Measurements from ENCODE around the gene SARDH.

The SARDH gene

GRCh38 chr9:133664173-133665050 is 73.7 kb downstream of the SARDH start:
- Histone ChIP-seq H3K27ac (ENCODE audit: low read depth, low read length) (no peak overlapping the region), H3K79me2 (ENCODE audit: control insufficient read depth, insufficient read depth, low read length) (no peaks in the 10 kb centered on the region), H2BK15ac (replicated peaks; ENCODE audit: low read depth) (no peak overlapping the region), H3K4me3 (ENCODE audit: low read length) (no peak overlapping the region), H3K9ac (ENCODE audit: low read length) (no peak overlapping the region), H2AK5ac (ENCODE audit: low read length) (no peak overlapping the region), H3K79me1 (ENCODE audit: low read length) (no peaks in the 10 kb centered on the region), H3K23ac (ENCODE audit: low read length) (no peak overlapping the region), H3K4ac (ENCODE audit: low read depth, low read length) (no peak overlapping the region), H4K5ac (ENCODE audit: low read length) (no peak overlapping the region), H4K8ac (ENCODE audit: low read depth, low read length) (no peak overlapping the region), H3K4me2 (ENCODE audit: low read length) (no peak overlapping the region), H2BK5ac (ENCODE audit: low read length) (no peak overlapping the region), H2BK120ac (ENCODE audit: low read depth, low read length) (no peak overlapping the region), H3K56ac (ENCODE audit: low read length) (no peak overlapping the region), H3K4me1 (ENCODE audit: control insufficient read depth, low read depth, low read length) (no peaks in the 10 kb centered on the region), H3K27me3 (ENCODE audit: insufficient read depth, low read length, poor library complexity) (no peaks in the 10 kb centered on the region), H3K36me3 (ENCODE audit: control insufficient read depth, insufficient read depth, low read length) (no peaks in the 10 kb centered on the region), H3K18ac (ENCODE audit: low read length) (no peak overlapping the region)
- DNase-seq = no peak
- WGBS (ENCODE audit: extremely low coverage, insufficient coverage, low lambda C conversion rate) = no CpG with 5 or more reads among the region's 27 CpGs

GRCh38 chr9:133661846-133662540 is 76.2 kb downstream of the SARDH start:
- no CpG with 5 or more reads among the region's 26 CpGs for WGBS (ENCODE audit: extremely low coverage, insufficient coverage, low lambda C conversion rate)
- Histone ChIP-seq H3K27me3 (ENCODE audit: insufficient read depth, low read length, poor library complexity) (no peaks in the 10 kb centered on the region), H3K79me1 (ENCODE audit: low read length) (no peaks in the 10 kb centered on the region), H3K79me2 (ENCODE audit: control insufficient read depth, insufficient read depth, low read length) (no peaks in the 10 kb centered on the region), H3K4me2 (ENCODE audit: low read length) (no peak overlapping the region), H4K8ac (ENCODE audit: low read depth, low read length) (no peak overlapping the region), H2BK120ac (ENCODE audit: low read depth, low read length) (no peak overlapping the region), H3K23ac (ENCODE audit: low read length) (no peak overlapping the region), H2BK15ac (replicated peaks; ENCODE audit: low read depth) (no peak overlapping the region), H2AK5ac (ENCODE audit: low read length) (no peak overlapping the region), H3K36me3 (ENCODE audit: control insufficient read depth, insufficient read depth, low read length) (no peaks in the 10 kb centered on the region), H3K18ac (ENCODE audit: low read length) (no peak overlapping the region), H3K4me3 (ENCODE audit: low read length) (no peak overlapping the region), H2BK5ac (ENCODE audit: low read length) (no peak overlapping the region), H4K5ac (ENCODE audit: low read length) (no peak overlapping the region), H3K27ac (ENCODE audit: low read depth, low read length) (no peak overlapping the region), H3K56ac (ENCODE audit: low read length) (no peak overlapping the region), H3K9ac (ENCODE audit: low read length) (no peak overlapping the region), H3K4ac (ENCODE audit: low read depth, low read length) (no peak overlapping the region), H3K4me1 (ENCODE audit: control insufficient read depth, low read depth, low read length) (no peaks in the 10 kb centered on the region)
- no peak for DNase-seq

- H2BK5ac ChIP-seq (ENCODE audit: low read length) = no peak overlapping the region
- H3K27ac ChIP-seq (ENCODE audit: low read depth, low read length) = no peak overlapping the region
- no peak overlapping the region for H3K4me2 ChIP-seq (ENCODE audit: low read length)
- no peaks in the 10 kb centered on the region for H3K4me1 ChIP-seq (ENCODE audit: control insufficient read depth, low read depth, low read length)
- no peak overlapping the region for H3K4me3 ChIP-seq (ENCODE audit: low read length)
- no peaks in the 10 kb centered on the region for H3K79me2 ChIP-seq (ENCODE audit: control insufficient read depth, insufficient read depth, low read length)
- no peaks in the 10 kb centered on the region for H3K79me1 ChIP-seq (ENCODE audit: low read length)
- no peak overlapping the region for H3K18ac ChIP-seq (ENCODE audit: low read length)
- no peak overlapping the region for H4K8ac ChIP-seq (ENCODE audit: low read depth, low read length)
- no peak overlapping the region for H2BK15ac ChIP-seq (replicated peaks; ENCODE audit: low read depth)
- H2BK120ac ChIP-seq (ENCODE audit: low read depth, low read length) = no peak overlapping the region
- no peak overlapping the region for H3K56ac ChIP-seq (ENCODE audit: low read length)
- H4K5ac ChIP-seq (ENCODE audit: low read length) = no peak overlapping the region
- no CpG with 5 or more reads among the region's 13 CpGs for WGBS (ENCODE audit: extremely low coverage, insufficient coverage, low lambda C conversion rate)
- H3K36me3 ChIP-seq (ENCODE audit: control insufficient read depth, insufficient read depth, low read length) = no peaks in the 10 kb centered on the region
- H3K23ac ChIP-seq (ENCODE audit: low read length) = no peak overlapping the region
- no peak overlapping the region for H2AK5ac ChIP-seq (ENCODE audit: low read length)
- H3K9ac ChIP-seq (ENCODE audit: low read length) = no peak overlapping the region
- H3K27me3 ChIP-seq (ENCODE audit: insufficient read depth, low read length, poor library complexity) = no peaks in the 10 kb centered on the region
- no peak overlapping the region for H3K4ac ChIP-seq (ENCODE audit: low read depth, low read length)
- DNase-seq = no peak
Measured at GRCh38 chr9:133659516-133659915, 78.6 kb downstream of the SARDH start.

- Histone ChIP-seq H4K8ac (ENCODE audit: low read depth, low read length) (no peak overlapping the region), H3K56ac (ENCODE audit: low read length) (peak overlapping the region; percentile 40), H3K4me3 (ENCODE audit: low read length) (no peak overlapping the region), H2BK5ac (ENCODE audit: low read length) (no peak overlapping the region), H3K4ac (ENCODE audit: low read depth, low read length) (no peak overlapping the region), H3K27me3 (ENCODE audit: insufficient read depth, low read length, poor library complexity) (no peaks in the 10 kb centered on the region), H3K9ac (ENCODE audit: low read length) (no peak overlapping the region), H3K18ac (ENCODE audit: low read length) (no peak overlapping the region), H4K5ac (ENCODE audit: low read length) (no peak overlapping the region), H2AK5ac (ENCODE audit: low read length) (no peak overlapping the region), H3K23ac (ENCODE audit: low read length) (no peak overlapping the region), H3K79me2 (ENCODE audit: control insufficient read depth, insufficient read depth, low read length) (no peaks in the 10 kb centered on the region), H3K4me2 (ENCODE audit: low read length) (peak overlapping the region; percentile 18), H3K4me1 (ENCODE audit: control insufficient read depth, low read depth, low read length) (no peaks in the 10 kb centered on the region), H2BK120ac (ENCODE audit: low read depth, low read length) (no peak overlapping the region), H3K79me1 (ENCODE audit: low read length) (no peaks in the 10 kb centered on the region), H3K36me3 (ENCODE audit: control insufficient read depth, insufficient read depth, low read length) (no peaks in the 10 kb centered on the region), H2BK15ac (replicated peaks; ENCODE audit: low read depth) (no peak overlapping the region), H3K27ac (ENCODE audit: low read depth, low read length) (no peak overlapping the region)
- DNase-seq = peak; percentile 19
- no CpG with 5 or more reads among the region's 46 CpGs for WGBS (ENCODE audit: extremely low coverage, insufficient coverage, low lambda C conversion rate)
Measured at GRCh38 chr9:133658442-133659431, 79.4 kb downstream of the SARDH start.

GRCh38 chr9:133657120-133657661 is 81.0 kb downstream of the SARDH start:
- no peaks in the 10 kb centered on the region for H3K79me2 ChIP-seq (ENCODE audit: control insufficient read depth, insufficient read depth, low read length)
- no peak overlapping the region for H2BK5ac ChIP-seq (ENCODE audit: low read length)
- H2BK15ac ChIP-seq (replicated peaks; ENCODE audit: low read depth) = no peak overlapping the region
- H3K79me1 ChIP-seq (ENCODE audit: low read length) = no peaks in the 10 kb centered on the region
- DNase-seq = no peak
- no peaks in the 10 kb centered on the region for H3K36me3 ChIP-seq (ENCODE audit: control insufficient read depth, insufficient read depth, low read length)
- H3K27ac ChIP-seq (ENCODE audit: low read depth, low read length) = no peak overlapping the region
- no peak overlapping the region for H3K4me3 ChIP-seq (ENCODE audit: low read length)
- no peak overlapping the region for H4K5ac ChIP-seq (ENCODE audit: low read length)
- no peak overlapping the region for H2AK5ac ChIP-seq (ENCODE audit: low read length)
- H3K4ac ChIP-seq (ENCODE audit: low read depth, low read length) = no peak overlapping the region
- H3K18ac ChIP-seq (ENCODE audit: low read length) = no peak overlapping the region
- WGBS (ENCODE audit: extremely low coverage, insufficient coverage, low lambda C conversion rate) = no CpG with 5 or more reads among the region's 13 CpGs
- H2BK120ac ChIP-seq (ENCODE audit: low read depth, low read length) = no peak overlapping the region
- no peaks in the 10 kb centered on the region for H3K4me1 ChIP-seq (ENCODE audit: control insufficient read depth, low read depth, low read length)
- no peak overlapping the region for H3K56ac ChIP-seq (ENCODE audit: low read length)
- H3K4me2 ChIP-seq (ENCODE audit: low read length) = no peak overlapping the region
- no peak overlapping the region for H4K8ac ChIP-seq (ENCODE audit: low read depth, low read length)
- no peaks in the 10 kb centered on the region for H3K27me3 ChIP-seq (ENCODE audit: insufficient read depth, low read length, poor library complexity)
- no peak overlapping the region for H3K9ac ChIP-seq (ENCODE audit: low read length)
- H3K23ac ChIP-seq (ENCODE audit: low read length) = no peak overlapping the region

Measured in mesendoderm (in vitro differentiated cells).